DMS153 treated with DMSO at 0.1 percent for 48 hours (cell line): Measurements from ENCODE around the gene GRM7.

ENCODE experiments used
- DNase-seq: peaks from one replicate; lab custom pipeline; 2025; ENCODE audit not compliant: unreplicated experiment; lab: John Stamatoyannopoulos, UW

The GRM7 gene

GRCh38 chr3:6965881-6966280, 105.0 kb downstream of the GRM7 start:
- no peak for DNase-seq

DNA sequence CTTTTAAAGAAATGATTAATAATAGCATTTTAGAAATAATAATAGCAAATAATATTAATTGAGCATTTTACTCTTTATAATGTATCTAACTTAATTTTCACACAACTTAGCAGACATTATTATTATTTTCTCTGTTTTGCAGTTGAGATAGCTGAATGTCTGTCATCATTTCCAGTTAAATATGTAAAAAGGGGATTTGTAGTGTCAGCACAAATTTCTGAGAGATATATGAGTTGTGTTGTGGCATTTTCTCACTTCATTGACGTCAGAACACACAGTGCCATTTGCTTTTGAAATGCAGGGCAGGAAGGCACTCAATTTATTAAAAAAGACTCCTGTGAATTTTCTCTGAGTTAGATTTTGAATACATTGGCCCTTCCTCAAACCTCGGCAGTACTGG, 111.0 kb downstream of the GRM7 start:
- DNase-seq: no peak

DNA sequence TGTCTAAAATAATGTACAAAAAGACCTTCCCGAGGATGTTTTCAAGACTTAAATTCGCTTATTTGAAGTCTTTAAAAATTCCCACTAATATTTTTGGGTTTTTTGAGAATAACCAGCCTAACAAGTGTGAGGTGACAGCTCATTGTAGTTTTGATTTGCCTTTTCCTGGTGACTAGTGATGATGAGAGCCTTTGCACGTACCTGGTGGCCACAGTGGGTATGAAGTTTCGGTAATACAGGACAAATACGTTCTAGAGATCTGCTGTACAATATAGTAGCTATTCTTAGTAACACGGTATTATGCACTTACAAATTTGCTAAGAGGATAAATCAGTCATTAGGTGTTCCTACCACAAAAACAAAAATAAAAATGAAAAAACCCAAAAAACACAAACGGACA, 124.9 kb downstream of the GRM7 start:
- DNase-seq: no peak

DNA sequence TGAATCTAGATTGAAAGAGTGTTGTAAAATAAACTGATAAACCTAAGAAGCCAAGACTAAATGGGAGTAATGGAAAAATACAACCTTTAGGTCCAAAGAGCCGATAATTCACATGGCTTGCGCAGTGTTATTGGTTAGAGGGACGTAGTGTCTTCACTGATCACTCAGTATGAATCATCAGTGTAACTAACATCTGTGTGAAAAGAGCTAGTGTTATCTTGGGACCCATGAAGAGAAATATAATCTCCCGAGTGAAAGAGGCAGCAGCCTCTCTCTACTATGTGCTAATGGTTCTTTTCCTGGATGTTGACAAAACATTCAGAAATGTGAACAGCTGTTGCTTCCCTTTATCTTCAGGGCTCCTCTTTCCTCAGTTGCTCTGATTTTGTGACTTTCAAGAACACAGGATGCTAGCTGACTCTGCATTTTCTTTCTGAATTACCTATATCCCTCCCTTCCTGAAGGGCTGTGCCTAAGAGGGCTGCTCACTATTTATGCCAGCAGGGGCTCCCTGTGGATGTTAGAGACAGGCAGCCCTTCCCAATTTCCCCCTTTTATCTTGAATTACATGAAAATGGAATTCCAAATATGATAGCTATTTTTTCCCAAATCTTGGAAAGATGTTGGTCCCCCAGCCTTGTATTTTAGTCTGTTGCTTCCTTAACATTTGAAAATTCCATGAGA, 128.8 kb downstream of the GRM7 start:
- DNase-seq: no peak

- no peak for DNase-seq
Observed at GRCh38 chr3:6994081-6994668, 133.3 kb downstream of the GRM7 start.

- no peak for DNase-seq
Observed at GRCh38 chr3:7000501-7000900, 139.6 kb downstream of the GRM7 start.

DNA sequence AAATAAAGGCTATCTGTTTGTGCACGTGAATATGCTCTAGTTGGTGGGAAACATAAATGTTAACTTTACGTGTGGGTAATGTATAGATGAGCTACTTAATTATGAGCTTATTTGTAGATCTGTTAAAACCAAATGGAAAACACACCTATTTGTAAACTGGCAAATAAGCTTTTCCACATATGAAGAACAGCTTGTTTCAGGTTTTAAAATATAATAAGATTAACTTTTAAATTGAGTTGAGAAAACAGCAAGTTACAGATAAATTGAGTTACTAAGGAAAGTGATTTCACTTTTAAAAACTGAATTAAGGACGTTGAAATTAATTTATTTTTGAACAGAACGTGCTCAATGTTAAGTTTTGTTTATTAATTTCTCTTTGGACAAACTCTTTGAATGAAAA, 140.5 kb downstream of the GRM7 start:
- DNase-seq: no peak

DNA sequence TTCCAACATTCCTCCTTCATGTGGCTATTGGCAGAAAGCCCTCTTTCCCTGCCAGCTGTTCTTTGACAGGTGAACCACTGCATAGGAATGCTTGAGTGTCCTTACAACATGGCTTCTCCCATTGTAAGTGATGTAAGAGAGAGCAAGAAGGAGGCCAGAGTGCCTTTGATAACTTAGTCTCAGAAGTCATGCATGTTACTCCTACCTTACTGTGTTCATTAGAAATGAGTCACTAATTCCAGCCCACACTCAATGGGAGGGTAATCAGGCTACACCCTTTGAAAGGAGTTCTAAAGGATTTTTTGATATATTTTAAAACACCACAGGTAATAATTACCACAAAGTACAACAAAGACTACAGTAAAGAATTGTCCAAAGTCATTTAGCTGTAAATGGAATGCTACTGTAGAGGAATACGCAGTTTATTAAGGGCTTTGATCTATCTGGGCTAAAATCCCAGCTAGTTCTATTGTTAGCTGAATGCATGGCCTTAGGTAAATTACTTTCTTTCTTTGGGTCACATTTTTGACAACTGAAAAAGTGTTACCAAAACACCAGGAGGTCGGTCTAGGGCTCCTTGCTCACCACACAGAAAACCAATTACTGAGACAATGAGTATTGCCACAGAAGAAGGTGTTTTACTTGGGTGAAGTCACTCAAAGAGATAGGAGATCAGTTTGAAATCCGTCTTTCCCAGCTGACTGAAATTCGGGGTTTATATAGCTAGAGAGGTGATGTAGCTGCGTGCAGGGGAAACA, 154.9 kb downstream of the GRM7 start:
- DNase-seq: no peak

GRCh38 chr3:7025581-7026300, 164.8 kb downstream of the GRM7 start:
- DNase-seq: no peak

GRCh38 chr3:7029562-7029961, 168.6 kb downstream of the GRM7 start:
- DNase-seq: no peak

- DNase-seq: no peak
Observed at GRCh38 chr3:7038394-7038793, 177.5 kb downstream of the GRM7 start.

GRCh38 chr3:7062714-7063113, 201.8 kb downstream of the GRM7 start:
- no peak for DNase-seq

GRCh38 chr3:7070461-7070860, 209.5 kb downstream of the GRM7 start:
- no peak for DNase-seq

DNA sequence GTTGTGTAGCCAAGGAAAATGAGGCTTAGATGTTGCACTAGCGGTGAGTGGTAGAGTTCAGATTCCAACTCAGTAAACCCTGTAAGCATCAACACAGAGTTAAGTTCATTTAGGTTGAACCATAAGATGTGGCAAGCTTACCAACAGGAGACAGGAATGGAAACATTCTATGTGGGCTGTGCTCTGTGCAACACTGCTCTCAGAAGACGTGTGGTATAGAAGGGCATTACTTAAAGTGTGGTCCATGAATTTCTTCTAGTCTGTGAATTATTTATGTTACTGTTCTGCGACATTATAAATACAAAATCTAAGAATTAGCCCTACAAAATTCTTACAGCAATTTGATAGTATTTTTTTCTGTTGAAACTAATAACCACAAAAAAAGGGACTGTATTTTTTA, 213.3 kb downstream of the GRM7 start:
- no peak for DNase-seq

GRCh38 chr3:7075117-7075516, 214.2 kb downstream of the GRM7 start:
- DNase-seq: no peak

- no peak for DNase-seq
Observed at GRCh38 chr3:7075901-7076300, 215.0 kb downstream of the GRM7 start.

DNA sequence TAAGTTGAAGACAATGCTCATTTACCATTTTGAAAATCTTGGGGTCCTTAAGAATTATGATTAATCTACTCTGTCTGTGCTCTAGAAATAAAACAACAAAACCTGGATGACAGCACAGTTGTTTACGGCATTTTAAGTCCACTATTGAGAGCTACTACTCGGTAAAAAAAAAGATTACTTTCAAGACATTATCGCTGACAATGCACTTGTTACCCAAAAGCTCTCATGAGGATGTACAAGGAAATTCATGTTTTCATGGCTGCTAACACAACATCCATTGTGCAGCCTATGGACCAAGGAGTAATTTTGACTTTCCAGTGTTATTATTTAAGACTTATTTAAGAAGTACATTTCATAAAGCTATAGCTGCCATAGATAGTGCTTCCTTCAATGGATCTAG, 221.3 kb downstream of the GRM7 start:
- DNase-seq: no peak

GRCh38 chr3:7086417-7086816, 225.5 kb downstream of the GRM7 start:
- no peak for DNase-seq

- no peak for DNase-seq
Observed at GRCh38 chr3:7095116-7095515, 234.2 kb downstream of the GRM7 start.

- DNase-seq: no peak
Observed at GRCh38 chr3:7100136-7100535, 239.2 kb downstream of the GRM7 start.

DNA sequence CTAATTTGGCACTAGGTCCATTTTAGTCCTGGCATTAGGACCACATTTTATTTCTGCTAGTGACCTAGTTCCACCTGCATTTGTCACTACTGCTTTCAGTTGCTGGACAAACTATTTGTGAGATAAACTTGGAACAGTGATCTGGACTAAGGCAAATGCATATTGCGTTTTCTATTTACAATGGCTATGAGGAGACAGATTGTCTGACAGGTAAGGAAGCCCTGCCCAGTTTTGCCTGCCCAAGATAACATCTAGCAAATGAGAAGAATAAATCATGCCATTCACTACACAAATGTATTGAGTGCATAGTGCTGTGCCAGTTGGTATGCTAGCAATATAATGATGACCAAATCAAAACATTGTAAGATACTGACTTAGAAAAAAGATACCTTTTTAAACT, 245.7 kb downstream of the GRM7 start:
- no peak for DNase-seq
